Prostate gland (tissue), 2 donors: ENCODE data around the gene CORO7.

ENCODE experiments used
- POLR2A ChIP-seq: fragments of 450-650 bp; IDR thresholded peaks from one replicate; pipeline ENCODE4 v1.6.1; 2016; ENCODE audit warnings: antibody characterized with exemption, mild to moderate bottlenecking
- TF ChIP-seq, protein P1 (sequence below), 4 experiments: fragments of 200-600 bp in 2 of 4; fragments of 450-650 bp in 2 of 4; sonication (generic) in 2 of 4; IDR thresholded peaks; 1 replicate in 3 of 4; 2 replicates in 1 of 4; pipeline ENCODE4 v1.5.1; 2016 to 2019; ENCODE audit warnings: antibody characterized with exemption in 4 of 4, mild to moderate bottlenecking in 2 of 4, moderate library complexity in 2 of 4

DNA sequence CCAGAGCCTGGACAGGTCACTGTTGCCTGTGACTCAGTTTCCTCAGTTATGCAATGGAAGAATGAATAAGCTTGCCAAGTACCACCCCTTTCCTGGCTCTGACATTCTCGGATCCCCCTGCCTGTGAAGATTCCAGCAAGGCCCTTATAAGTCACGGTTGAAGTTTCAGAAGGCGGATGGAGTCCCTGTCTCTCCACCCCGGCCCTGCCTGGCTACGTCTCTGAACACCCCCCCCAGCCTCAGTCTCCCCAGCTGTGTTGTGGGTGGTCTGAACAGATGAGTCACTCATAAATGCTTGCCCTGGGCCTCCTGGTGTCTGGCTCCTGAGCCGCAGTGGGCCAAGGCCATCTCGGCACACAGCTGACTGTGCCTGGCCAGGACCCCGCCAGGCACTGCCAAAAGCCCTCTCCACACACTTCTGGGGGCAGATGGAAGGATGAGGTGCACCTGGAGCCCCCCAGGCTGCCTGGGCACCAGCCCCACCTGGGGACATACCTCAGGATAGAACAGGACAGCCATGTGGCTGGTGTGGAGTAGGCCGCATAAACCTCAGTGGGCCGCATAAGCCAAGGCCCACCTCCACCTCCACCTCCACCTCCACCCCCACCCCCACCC is 29.3 kb downstream of the CORO7 start:
- TF ChIP-seq, protein P1, sequence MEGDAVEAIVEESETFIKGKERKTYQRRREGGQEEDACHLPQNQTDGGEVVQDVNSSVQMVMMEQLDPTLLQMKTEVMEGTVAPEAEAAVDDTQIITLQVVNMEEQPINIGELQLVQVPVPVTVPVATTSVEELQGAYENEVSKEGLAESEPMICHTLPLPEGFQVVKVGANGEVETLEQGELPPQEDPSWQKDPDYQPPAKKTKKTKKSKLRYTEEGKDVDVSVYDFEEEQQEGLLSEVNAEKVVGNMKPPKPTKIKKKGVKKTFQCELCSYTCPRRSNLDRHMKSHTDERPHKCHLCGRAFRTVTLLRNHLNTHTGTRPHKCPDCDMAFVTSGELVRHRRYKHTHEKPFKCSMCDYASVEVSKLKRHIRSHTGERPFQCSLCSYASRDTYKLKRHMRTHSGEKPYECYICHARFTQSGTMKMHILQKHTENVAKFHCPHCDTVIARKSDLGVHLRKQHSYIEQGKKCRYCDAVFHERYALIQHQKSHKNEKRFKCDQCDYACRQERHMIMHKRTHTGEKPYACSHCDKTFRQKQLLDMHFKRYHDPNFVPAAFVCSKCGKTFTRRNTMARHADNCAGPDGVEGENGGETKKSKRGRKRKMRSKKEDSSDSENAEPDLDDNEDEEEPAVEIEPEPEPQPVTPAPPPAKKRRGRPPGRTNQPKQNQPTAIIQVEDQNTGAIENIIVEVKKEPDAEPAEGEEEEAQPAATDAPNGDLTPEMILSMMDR (IDR thresholded peaks at IDR 0.05) = no peak
- TF ChIP-seq POLR2A = no peak
